Panc1 (cell line): ENCODE data around the gene LGR5. TPM values are rescaled to one million over a fixed set of nuclear protein-coding genes. Genes with fewer than 3 reads are reported as not detected.

Experiments used
- ATAC-seq: fragments of 200-7000 bp; cut with Tn5 transposase; 2 replicates; pipeline ENCODE4 v1.9.1; 2020; ENCODE audit warnings: mild to moderate bottlenecking, moderate library complexity
- BruUV-seq: library from RNA; stranded (reverse); fragments of 400-500 nt; replicated peaks from 2 replicates; lab custom pipeline; 2021; lab: Mats Ljungman, UMichigan
- CTCF ChIA-PET: fragments of 300-600 bp; sonication (Branson Sonifier 250); formaldehyde crosslinking; loops from one replicate; lab custom pipeline; 2022; ENCODE audit warnings: antibody characterized with exemption; lab: Charles Lee
- POLR2A ChIA-PET: fragments of 300-600 bp; sonication (Branson Sonifier 250); formaldehyde crosslinking; loops from one replicate; lab custom pipeline; 2022; ENCODE audit warnings: antibody characterized with exemption; lab: Charles Lee
- DNase-seq: peaks from one replicate; pipeline ENCODE4 v3.0.0-alpha.2; 2010; ENCODE audit warnings: low read depth, low spot score
- H3K27ac ChIP-seq: 2 replicates; pipeline ENCODE4 v1.5.1; 2011; ENCODE audit warnings: mild to moderate bottlenecking, low read length, inconsistent platforms
- H3K27me3 ChIP-seq: fragments of 200-500 bp; sonication (Bioruptor generic); 2 replicates; pipeline ENCODE4 v1.6.0; 2014; ENCODE audit warnings: low read length, inconsistent platforms; ENCODE audit not compliant: control insufficient read depth, insufficient read depth
- H3K36me3 ChIP-seq: fragments of 200-500 bp; sonication (Bioruptor generic); 2 replicates; pipeline ENCODE4 v1.5.1; 2014; ENCODE audit warnings: inconsistent platforms, mild to moderate bottlenecking, low read length, moderate library complexity; ENCODE audit not compliant: control insufficient read depth, insufficient read depth
- H3K4me1 ChIP-seq: 2 replicates; pipeline ENCODE4 v1.5.1; 2011; ENCODE audit warnings: inconsistent platforms, mild to moderate bottlenecking, low read length, moderate library complexity; ENCODE audit not compliant: control insufficient read depth, insufficient read depth
- H3K4me3 ChIP-seq, 2 experiments: 2 replicates each; pipeline ENCODE4 v1.5.1; 2011 to 2012; ENCODE audit warnings: low read depth in 2 of 2, low read length in 2 of 2, mild to moderate bottlenecking in 2 of 2, inconsistent platforms in 1 of 2, moderate library complexity in 1 of 2
- H3K9me3 ChIP-seq: fragments of 200-500 bp; sonication (Bioruptor generic); 2 replicates; pipeline ENCODE4 v1.5.1; 2014; ENCODE audit warnings: low read depth, mild to moderate bottlenecking, inconsistent platforms, low read length, moderate library complexity; ENCODE audit not compliant: control insufficient read depth, insufficient read depth
- CTCF ChIP-seq: fragments of 450-650 bp; IDR thresholded peaks from 2 replicates; pipeline ENCODE4 v1.5.1; 2017; ENCODE audit warnings: mild to moderate bottlenecking
- POLR2AphosphoS5 ChIP-seq: IDR thresholded peaks from 2 replicates; pipeline ENCODE4 v1.6.1; 2012; ENCODE audit warnings: mild to moderate bottlenecking, low read depth, low read length, moderate library complexity
- REST ChIP-seq, 2 experiments: IDR thresholded peaks; 2 replicates each; pipeline ENCODE4 v1.6.1; 2011 to 2012; ENCODE audit warnings: low read depth in 2 of 2, control low read depth in 1 of 2, low read length in 1 of 2, mild to moderate bottlenecking in 1 of 2, moderate library complexity in 1 of 2; ENCODE audit not compliant: insufficient read depth in 1 of 2
- SIN3A ChIP-seq: IDR thresholded peaks from 2 replicates; pipeline ENCODE4 v1.6.1; 2012; ENCODE audit warnings: low read depth, mild to moderate bottlenecking, low read length, moderate library complexity, borderline replicate concordance; ENCODE audit not compliant: insufficient read depth
- TCF7L2 ChIP-seq: IDR thresholded peaks from 2 replicates; pipeline ENCODE4 v1.6.1; 2011; ENCODE audit warnings: mild to moderate bottlenecking, low read depth, low read length, inconsistent platforms
- in situ Hi-C: cut with HindIII; loops from 2 replicates; pipeline ENCODE4 v1.10.0; 2016; ENCODE audit warnings: low sequenced_read_pairs, low pct_unique_long_range_greater_than_20kb
- intact Hi-C: fragments of 100-400 bp; cut with micrococcal nuclease; formaldehyde crosslinking; loops from one replicate; pipeline ENCODE4 v1.10.0; 2022; ENCODE audit not compliant: unreplicated experiment
- total RNA-seq: library from RNA; stranded (reverse); gene quantifications from one replicate; pipeline ENCODE4 v1.2.1, GENCODE V29; 2021; ENCODE audit not compliant: unreplicated experiment

Gene LGR5
- total RNA-seq, 1 experiment from 2014 or later: 1.9 TPM

- TF ChIP-seq CTCF: no peak
- TF ChIP-seq POLR2AphosphoS5: no peak
- no peak for TF ChIP-seq REST (IDR thresholded peaks at IDR 0.05; ENCODE audit: insufficient read depth in 1 of 2, low read depth in 2 of 2, low read length in 1 of 2)
- no peak for TF ChIP-seq SIN3A
- Histone ChIP-seq H3K4me3 (no peak overlapping the region), H3K36me3 (no peaks in the 10 kb centered on the region), H3K9me3 (no peaks in the 10 kb centered on the region), H3K27me3 (no peaks in the 10 kb centered on the region), H3K27ac (no peak overlapping the region), H3K4me1 (no peaks in the 10 kb centered on the region)
- intact Hi-C loops: no loop called here
- BruUV-seq: no TSS peak
- ChIA-PET CTCF (no interaction called here), POLR2A (no interaction called here)
- DNase-seq (no peak), ATAC-seq (no peak)
- in situ Hi-C loops: no loop called here
These were observed 153.2 kb downstream of the LGR5 start for GRCh38 chr12:71592841-71593240.

- Histone ChIP-seq H3K36me3 (no peaks in the 10 kb centered on the region), H3K4me1 (no peaks in the 10 kb centered on the region), H3K27ac (no peak overlapping the region), H3K9me3 (no peaks in the 10 kb centered on the region), H3K27me3 (no peaks in the 10 kb centered on the region; the same call in 1 of the 2 replicates), H3K4me3 (0 out of 4 replicates have a peak overlapping the region, but pooled peaks of 1 of the 2 experiments have one; percentile 9)
- TF ChIP-seq TCF7L2 (no peak), CTCF (no peak), REST (IDR thresholded peaks at IDR 0.05; ENCODE audit: insufficient read depth in 1 of 2, low read depth in 2 of 2, low read length in 1 of 2) (no peak), POLR2AphosphoS5 (no peak), SIN3A (no peak)
- intact Hi-C loops: no loop called here
- no TSS peak for BruUV-seq
- DNase-seq: no peak
- ChIA-PET CTCF (interaction anchor here (0.6 kb wide), 1 partner anchor 153 kb away, joined by 5 read pairs; no protein-coding TSS in a partner anchor), POLR2A (no interaction called here)
- in situ Hi-C loops: no loop called here
- peak; percentile 34; the same call in 1 of the 2 replicates for ATAC-seq
These were observed 154.8 kb downstream of the LGR5 start for GRCh38 chr12:71594214-71594948.
